K562 (cell line): ENCODE data around the gene FMOD. TPM values are rescaled to one million over a fixed set of nuclear protein-coding genes. Genes with fewer than 3 reads are reported as not detected.
A peak's percentile ranks its signal among the peaks of the same experiment; 100 is the strongest.

Experiments used
- ARHGAP35 ChIP-seq: fragments of 450-650 bp; IDR thresholded peaks from 2 replicates; pipeline ENCODE4 v1.6.1; 2018; ENCODE audit not compliant: partially characterized antibody
- FOXP4 ChIP-seq: sonication (generic); formaldehyde crosslinking; IDR thresholded peaks from 2 replicates; pipeline ENCODE4 v1.8.0; 2022; ENCODE audit warnings: mild to moderate bottlenecking, missing genetic modification reagents, borderline replicate concordance
- GTF2F1 ChIP-seq: IDR thresholded peaks from 2 replicates; pipeline ENCODE4 v1.6.1; 2011; ENCODE audit warnings: low read depth, low read length, improper control_type of control experiment
- MBD1 ChIP-seq: fragments of 250-450 bp; sonication (Bioruptor Pico); IDR thresholded peaks from 2 replicates; pipeline ENCODE4 v1.8.0; 2022; ENCODE audit warnings: inconsistent platforms
- TARDBP ChIP-seq: fragments of 450-650 bp; IDR thresholded peaks from 2 replicates; pipeline ENCODE4 v1.6.1; 2016
- UBTF ChIP-seq, 2 experiments: IDR thresholded peaks; 2 replicates each; pipeline ENCODE4 v1.6.1; 2012; ENCODE audit warnings: improper control_type of control experiment in 2 of 2, low read depth in 2 of 2, low read length in 2 of 2, borderline replicate concordance in 1 of 2
- ZBTB12 ChIP-seq: fragments of 250-450 bp; sonication (Bioruptor Pico); IDR thresholded peaks from 2 replicates; pipeline ENCODE4 v1.4.0; 2020
- ZBTB33 ChIP-seq: sonication (generic); formaldehyde crosslinking; IDR thresholded peaks from 2 replicates; pipeline ENCODE4 v1.8.1; 2023; ENCODE audit warnings: mild to moderate bottlenecking, missing genetic modification reagents
- ZNF282 ChIP-seq: sonication (generic); formaldehyde crosslinking; IDR thresholded peaks from 2 replicates; pipeline ENCODE4 v1.8.1; 2023; ENCODE audit warnings: missing genetic modification reagents
- polyA plus RNA-seq, 8 experiments: library from polyadenylated mRNA; depleted of rRNA in 4 of 8; stranded (reverse) in 5 of 8; unstranded in 3 of 8; fragments of >200 nt; fragmentation: Nextera tagmentation in 2 of 8; fragmentation: Illumina TruSeq in 1 of 8; extraction: Ambion mirVana in 2 of 8; extraction: Trizol in 1 of 8; gene quantifications; 2 replicates each; pipeline versions ENCODE4 v1.2.1 to v1.2.3, GENCODE V29; 2011 to 2014; ENCODE audit warnings: inconsistent platforms in 1 of 8, missing spikeins in 1 of 8
- total RNA-seq, 7 experiments: library from RNA; depleted of rRNA in 6 of 7; stranded (reverse); fragments of >200 nt in 6 of 7; fragmentation: Illumina TruSeq in 2 of 7; extraction: Trizol in 2 of 7; gene quantifications; 2 replicates each; pipeline versions ENCODE4 v1.2.1 to v1.2.3, GENCODE V29; 2011 to 2021; ENCODE audit warnings: low replicate concordance in 1 of 7
- TF ChIP-seq, protein P1 (sequence below): IDR thresholded peaks from 2 replicates; pipeline ENCODE4 v1.6.1; 2016; ENCODE audit warnings: missing genetic modification characterization, missing compliant biosample characterization
- TF ChIP-seq, protein P2 (sequence below), 2 experiments: IDR thresholded peaks in 1 of 2; conservative IDR thresholded peaks in 1 of 2; 2 replicates each; pipeline ENCODE4 v1.6.1; 2016; ENCODE audit warnings: low read depth in 2 of 2, mild to moderate bottlenecking in 1 of 2, missing compliant biosample characterization in 1 of 2, missing genetic modification characterization in 1 of 2, moderate library complexity in 1 of 2

The FMOD gene
- total and polyA plus RNA-seq, 9 of the 15 experiments (the other 6 are each of a cell fraction or from before 2014, with no cell fraction given): 0.03 to 0.13 (median 0.03) TPM; not detected in 6

GRCh38 chr1:203321273-203322052, 29.5 kb downstream of the FMOD start (continued):
- TF ChIP-seq FOXP4 (CRISPR knock-in tag): no peak
- TF ChIP-seq, protein P1, sequence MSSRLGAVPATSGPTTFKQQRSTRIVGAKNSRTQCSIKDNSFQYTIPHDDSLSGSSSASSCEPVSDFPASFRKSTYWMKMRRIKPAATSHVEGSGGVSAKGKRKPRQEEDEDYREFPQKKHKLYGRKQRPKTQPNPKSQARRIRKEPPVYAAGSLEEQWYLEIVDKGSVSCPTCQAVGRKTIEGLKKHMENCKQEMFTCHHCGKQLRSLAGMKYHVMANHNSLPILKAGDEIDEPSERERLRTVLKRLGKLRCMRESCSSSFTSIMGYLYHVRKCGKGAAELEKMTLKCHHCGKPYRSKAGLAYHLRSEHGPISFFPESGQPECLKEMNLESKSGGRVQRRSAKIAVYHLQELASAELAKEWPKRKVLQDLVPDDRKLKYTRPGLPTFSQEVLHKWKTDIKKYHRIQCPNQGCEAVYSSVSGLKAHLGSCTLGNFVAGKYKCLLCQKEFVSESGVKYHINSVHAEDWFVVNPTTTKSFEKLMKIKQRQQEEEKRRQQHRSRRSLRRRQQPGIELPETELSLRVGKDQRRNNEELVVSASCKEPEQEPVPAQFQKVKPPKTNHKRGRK: peak; percentile 95
- TF ChIP-seq GTF2F1: no peak
- TF ChIP-seq TARDBP: no peak
- TF ChIP-seq, protein P2, sequence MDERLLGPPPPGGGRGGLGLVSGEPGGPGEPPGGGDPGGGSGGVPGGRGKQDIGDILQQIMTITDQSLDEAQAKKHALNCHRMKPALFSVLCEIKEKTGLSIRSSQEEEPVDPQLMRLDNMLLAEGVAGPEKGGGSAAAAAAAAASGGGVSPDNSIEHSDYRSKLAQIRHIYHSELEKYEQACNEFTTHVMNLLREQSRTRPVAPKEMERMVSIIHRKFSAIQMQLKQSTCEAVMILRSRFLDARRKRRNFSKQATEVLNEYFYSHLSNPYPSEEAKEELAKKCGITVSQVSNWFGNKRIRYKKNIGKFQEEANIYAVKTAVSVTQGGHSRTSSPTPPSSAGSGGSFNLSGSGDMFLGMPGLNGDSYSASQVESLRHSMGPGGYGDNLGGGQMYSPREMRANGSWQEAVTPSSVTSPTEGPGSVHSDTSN (CRISPR knock-in tag; IDR thresholded peaks at IDR 0.05; ENCODE audit: low read depth): no peak
- TF ChIP-seq, protein P2 (tag; conservative IDR thresholded peaks at IDR 0.05; ENCODE audit: low read depth): no peak
- TF ChIP-seq ZNF282: no peak
- no peak for TF ChIP-seq ARHGAP35
- no peak for TF ChIP-seq UBTF (IDR thresholded peaks at IDR 0.05; ENCODE audit: borderline replicate concordance in 1 of 2, low read depth in 2 of 2, low read length in 2 of 2)
- no peak for TF ChIP-seq ZBTB33
- no peak for TF ChIP-seq MBD1 (CRISPR knock-in tag)
- no peak for TF ChIP-seq ZBTB12 (CRISPR knock-in tag)
